ENCODE data around the gene PEX14.

The PEX14 gene

DNA sequence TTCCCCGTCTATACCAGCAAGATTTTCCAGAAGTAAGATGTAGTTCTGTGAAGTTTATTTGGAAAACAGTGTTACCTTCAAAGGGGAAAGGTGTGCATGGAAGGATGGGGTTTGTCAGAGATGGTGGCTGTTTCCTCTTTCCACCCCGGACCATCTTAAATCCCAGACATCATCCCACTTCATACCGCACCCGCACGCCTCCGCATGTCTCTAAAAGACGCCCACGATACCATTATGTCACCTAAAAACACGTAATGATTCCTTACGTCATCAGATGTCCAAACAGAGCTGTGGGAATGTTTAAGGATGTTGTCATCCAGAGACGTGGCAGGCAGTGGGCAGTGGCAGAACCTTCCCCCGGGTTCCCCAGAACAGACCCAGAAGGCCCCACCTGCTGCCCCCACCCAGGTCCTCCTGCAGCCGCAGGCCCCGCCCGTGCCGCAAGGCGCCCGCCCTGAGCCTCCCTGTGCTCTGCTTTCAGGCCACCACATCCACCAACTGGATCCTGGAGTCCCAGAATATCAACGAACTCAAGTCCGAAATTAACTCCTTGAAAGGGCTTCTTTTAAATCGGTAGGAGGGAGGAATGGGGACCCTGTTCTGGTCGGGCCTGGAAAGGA lies 152.2 kb downstream of the PEX14 start:
- no peak for DNase-seq
- H2BK12ac ChIP-seq (ENCODE audit: low read length in 2 of 2), result no peak overlapping the region
- H3K14ac ChIP-seq (ENCODE audit: low read length in 2 of 2), result no peak overlapping the region
- over 99% methylated on average over 14 of the region's 22 CpGs for WGBS
- H2BK5ac ChIP-seq (ENCODE audit: low read depth, low read length, poor library complexity, severe bottlenecking), result no peak overlapping the region
- peaks cover 28 to 81% of the 10 kb centered on the region in 2 experiments for H3K36me3 ChIP-seq (ENCODE audit: control insufficient read depth in 1 of 2, insufficient read depth in 2 of 2, low read depth in 1 of 2, low read length in 2 of 2)
- no peak overlapping the region for H2BK120ac ChIP-seq (ENCODE audit: low read depth, low read length)
- no peak overlapping the region for H2AK5ac ChIP-seq (ENCODE audit: low read length, severe bottlenecking)
- H3K4me3 ChIP-seq (ENCODE audit: insufficient read depth in 1 of 2, low read depth in 1 of 2, low read length in 2 of 2), result peak overlapping the region in 1 of 2 experiments; percentile 18
- no peak overlapping the region for H3K4ac ChIP-seq (ENCODE audit: low read depth in 1 of 2, low read length in 2 of 2)
- H3K9ac ChIP-seq (ENCODE audit: low read length), result no peak overlapping the region
- H4K91ac ChIP-seq (ENCODE audit: low read length), result no peak overlapping the region
- H3K4me2 ChIP-seq (ENCODE audit: low read length, poor library complexity, severe bottlenecking), result no peak overlapping the region
- peaks cover 4% of the 10 kb centered on the region for H3K79me1 ChIP-seq (replicated peaks; ENCODE audit: low read length, poor library complexity, severe bottlenecking)
- H2AFZ ChIP-seq (ENCODE audit: low read depth, low read length), result no peak overlapping the region
- H3K4me1 ChIP-seq (ENCODE audit: control insufficient read depth, insufficient read depth, low read depth, low read length), result peaks cover 9% of the 10 kb centered on the region
- H3K27ac ChIP-seq (ENCODE audit: low read length, poor library complexity, severe bottlenecking), result no peak overlapping the region
- H3K27me3 ChIP-seq (ENCODE audit: control insufficient read depth in 1 of 2, insufficient read depth in 1 of 2, low read length in 2 of 2), result no peaks in the 10 kb centered on the region
- H4K8ac ChIP-seq (ENCODE audit: low read length), result no peak overlapping the region
- H3K9me3 ChIP-seq (ENCODE audit: control insufficient read depth, low read length), result no peaks in the 10 kb centered on the region
- no peak overlapping the region for H2BK15ac ChIP-seq (ENCODE audit: low read depth, poor library complexity, severe bottlenecking)
- H3K18ac ChIP-seq (ENCODE audit: low read depth in 1 of 2, low read length in 2 of 2), result no peak overlapping the region
- no peak overlapping the region for H3K23ac ChIP-seq (ENCODE audit: low read length in 2 of 2)

DNA sequence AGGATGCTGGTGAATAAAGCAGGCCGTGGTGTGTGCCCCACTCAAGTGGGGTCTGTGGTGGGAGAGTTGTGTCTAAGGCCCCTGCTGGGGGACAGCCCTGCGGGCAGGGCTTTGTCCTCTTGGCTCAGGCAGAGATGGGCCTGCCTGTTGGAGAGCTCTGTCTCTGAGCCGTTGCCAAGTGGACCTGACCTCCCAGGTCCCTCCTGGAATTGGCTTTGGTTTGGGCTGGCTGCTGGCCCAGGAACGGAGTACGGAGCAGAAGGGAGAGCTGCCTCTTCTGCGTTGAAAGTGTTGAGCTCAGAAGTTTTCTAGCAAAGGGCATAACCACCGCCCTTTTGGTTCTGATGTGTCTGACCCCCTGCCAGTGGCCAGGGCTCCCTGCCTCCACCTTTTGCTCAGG lies 153.9 kb downstream of the PEX14 start:
- Histone ChIP-seq H3K4me3 (ENCODE audit: insufficient read depth in 1 of 2, low read depth in 1 of 2, low read length in 2 of 2) (no peak overlapping the region), H3K36me3 (ENCODE audit: control insufficient read depth in 1 of 2, insufficient read depth in 2 of 2, low read depth in 1 of 2, low read length in 2 of 2) (peaks cover 19 to 78% of the 10 kb centered on the region in 2 experiments), H4K8ac (ENCODE audit: low read length) (no peak overlapping the region), H4K91ac (ENCODE audit: low read length) (no peak overlapping the region), H3K9me3 (ENCODE audit: control insufficient read depth, low read length) (no peaks in the 10 kb centered on the region), H2BK12ac (ENCODE audit: low read length in 2 of 2) (no peak overlapping the region), H3K4me2 (ENCODE audit: low read length, poor library complexity, severe bottlenecking) (no peak overlapping the region), H2BK5ac (ENCODE audit: low read depth, low read length, poor library complexity, severe bottlenecking) (no peak overlapping the region), H3K79me1 (replicated peaks; ENCODE audit: low read length, poor library complexity, severe bottlenecking) (peaks cover 4% of the 10 kb centered on the region), H3K4me1 (ENCODE audit: control insufficient read depth, insufficient read depth, low read depth, low read length) (peaks cover 13% of the 10 kb centered on the region), H3K18ac (ENCODE audit: low read depth in 1 of 2, low read length in 2 of 2) (no peak overlapping the region), H3K9ac (ENCODE audit: low read length) (no peak overlapping the region), H3K23ac (ENCODE audit: low read length in 2 of 2) (no peak overlapping the region), H3K14ac (ENCODE audit: low read length in 2 of 2) (no peak overlapping the region), H2AFZ (ENCODE audit: low read depth, low read length) (no peak overlapping the region), H2BK120ac (ENCODE audit: low read depth, low read length) (no peak overlapping the region), H3K27me3 (ENCODE audit: control insufficient read depth in 1 of 2, insufficient read depth in 1 of 2, low read length in 2 of 2) (no peaks in the 10 kb centered on the region), H2AK5ac (ENCODE audit: low read length, severe bottlenecking) (no peak overlapping the region), H3K27ac (ENCODE audit: low read length, poor library complexity, severe bottlenecking) (no peak overlapping the region), H3K4ac (ENCODE audit: low read depth in 1 of 2, low read length in 2 of 2) (no peak overlapping the region), H2BK15ac (ENCODE audit: low read depth, poor library complexity, severe bottlenecking) (no peak overlapping the region)
- 97% methylated on average over 7 of the region's 7 CpGs for WGBS
- DNase-seq, result no peak

DNA sequence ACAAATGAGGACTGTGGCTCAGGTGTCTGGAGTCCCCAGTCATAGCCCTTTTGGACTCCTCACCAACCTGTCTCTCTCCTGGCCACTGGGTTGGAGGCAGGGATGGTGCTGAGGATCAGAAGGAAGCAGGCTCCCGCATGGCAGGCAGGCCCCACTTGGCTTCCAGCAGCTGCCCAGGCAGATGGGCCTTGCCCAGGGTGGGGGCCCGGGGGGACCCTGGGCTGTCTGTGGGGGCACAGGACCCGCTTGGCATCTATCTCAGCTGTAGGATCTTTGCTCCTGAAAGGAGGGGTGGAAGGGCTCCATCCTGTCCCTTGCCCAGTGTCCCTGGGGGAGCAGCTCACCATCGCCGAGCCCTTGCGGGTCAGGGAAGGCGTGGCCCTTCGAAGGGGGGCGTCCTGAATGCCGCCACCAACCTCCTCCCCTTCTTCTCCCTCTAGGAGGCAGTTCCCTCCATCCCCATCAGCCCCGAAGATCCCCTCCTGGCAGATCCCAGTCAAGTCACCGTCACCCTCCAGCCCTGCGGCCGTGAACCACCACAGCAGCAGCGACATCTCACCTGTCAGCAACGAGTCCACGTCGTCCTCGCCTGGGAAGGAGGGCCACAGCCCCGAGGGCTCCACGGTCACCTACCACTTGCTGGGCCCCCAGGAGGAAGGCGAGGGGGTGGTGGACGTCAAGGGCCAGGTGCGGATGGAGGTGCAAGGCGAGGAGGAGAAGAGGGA lies 154.5 kb downstream of the PEX14 start:
- no peak overlapping the region for H4K8ac ChIP-seq (ENCODE audit: low read length)
- H2BK12ac ChIP-seq (ENCODE audit: low read length in 2 of 2), result no peak overlapping the region
- H3K23ac ChIP-seq (ENCODE audit: low read length in 2 of 2), result no peak overlapping the region
- H3K79me1 ChIP-seq (replicated peaks; ENCODE audit: low read length, poor library complexity, severe bottlenecking), result peaks cover 4% of the 10 kb centered on the region
- H3K9ac ChIP-seq (ENCODE audit: low read length), result no peak overlapping the region
- H2AK5ac ChIP-seq (ENCODE audit: low read length, severe bottlenecking), result no peak overlapping the region
- H3K27me3 ChIP-seq (ENCODE audit: control insufficient read depth in 1 of 2, insufficient read depth in 1 of 2, low read length in 2 of 2), result no peaks in the 10 kb centered on the region
- 92% methylated on average over 20 of the region's 25 CpGs for WGBS
- H2BK15ac ChIP-seq (ENCODE audit: low read depth, poor library complexity, severe bottlenecking), result no peak overlapping the region
- no peaks in the 10 kb centered on the region for H3K9me3 ChIP-seq (ENCODE audit: control insufficient read depth, low read length)
- H3K18ac ChIP-seq (ENCODE audit: low read depth in 1 of 2, low read length in 2 of 2), result no peak overlapping the region
- no peak overlapping the region for H2AFZ ChIP-seq (ENCODE audit: low read depth, low read length)
- no peak overlapping the region for H3K4me3 ChIP-seq (ENCODE audit: insufficient read depth in 1 of 2, low read depth in 1 of 2, low read length in 2 of 2)
- H3K36me3 ChIP-seq (ENCODE audit: control insufficient read depth in 1 of 2, insufficient read depth in 2 of 2, low read depth in 1 of 2, low read length in 2 of 2), result peaks cover 13 to 76% of the 10 kb centered on the region in 2 experiments
- no peak for DNase-seq
- H3K4me1 ChIP-seq (ENCODE audit: control insufficient read depth, insufficient read depth, low read depth, low read length), result peaks cover 13% of the 10 kb centered on the region
- no peak overlapping the region for H2BK120ac ChIP-seq (ENCODE audit: low read depth, low read length)
- no peak overlapping the region for H3K4ac ChIP-seq (ENCODE audit: low read depth in 1 of 2, low read length in 2 of 2)
- no peak overlapping the region for H4K91ac ChIP-seq (ENCODE audit: low read length)
- H3K27ac ChIP-seq (ENCODE audit: low read length, poor library complexity, severe bottlenecking), result no peak overlapping the region
- H3K14ac ChIP-seq (ENCODE audit: low read length in 2 of 2), result no peak overlapping the region
- H2BK5ac ChIP-seq (ENCODE audit: low read depth, low read length, poor library complexity, severe bottlenecking), result no peak overlapping the region
- H3K4me2 ChIP-seq (ENCODE audit: low read length, poor library complexity, severe bottlenecking), result no peak overlapping the region

DNA sequence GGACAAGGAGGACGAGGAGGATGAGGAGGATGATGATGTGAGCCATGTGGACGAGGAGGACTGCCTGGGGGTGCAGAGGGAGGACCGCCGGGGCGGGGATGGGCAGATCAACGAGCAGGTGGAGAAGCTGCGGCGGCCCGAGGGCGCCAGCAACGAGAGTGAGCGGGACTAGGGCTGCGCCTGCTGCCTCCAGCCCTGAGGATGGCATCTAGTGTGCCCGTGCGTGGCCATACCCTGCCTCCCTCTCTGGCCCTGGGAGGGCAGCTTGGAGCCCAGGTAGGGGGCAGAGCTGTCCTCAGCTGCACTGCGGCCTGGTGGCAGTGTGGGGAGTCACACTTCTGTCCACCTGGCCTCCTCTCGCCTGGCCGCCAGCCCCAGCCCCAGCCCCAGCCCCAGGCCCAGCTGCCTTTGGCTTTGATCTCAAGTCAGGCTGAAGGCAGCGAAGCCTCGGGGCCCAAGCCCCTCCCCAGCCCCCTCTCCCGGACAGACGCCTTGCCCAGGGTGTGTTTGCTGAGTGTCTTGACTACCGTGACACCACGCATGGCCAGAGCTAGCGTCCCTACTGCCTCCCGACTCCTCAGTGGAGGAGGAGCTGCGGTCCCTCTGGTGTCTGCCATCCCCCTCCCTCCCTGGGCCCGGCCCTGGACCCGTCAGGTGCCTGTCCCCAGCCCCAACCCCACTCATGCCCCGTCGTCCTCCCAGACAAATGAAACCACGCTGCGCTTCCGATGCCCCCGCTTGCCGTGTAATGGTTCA lies 155.2 kb downstream of the PEX14 start:
- peaks cover 4% of the 10 kb centered on the region for H3K79me1 ChIP-seq (replicated peaks; ENCODE audit: low read length, poor library complexity, severe bottlenecking)
- H3K4me2 ChIP-seq (ENCODE audit: low read length, poor library complexity, severe bottlenecking), result no peak overlapping the region
- no peak overlapping the region for H3K4ac ChIP-seq (ENCODE audit: low read depth in 1 of 2, low read length in 2 of 2)
- H2BK15ac ChIP-seq (ENCODE audit: low read depth, poor library complexity, severe bottlenecking), result no peak overlapping the region
- no peak overlapping the region for H3K9ac ChIP-seq (ENCODE audit: low read length)
- H3K36me3 ChIP-seq (ENCODE audit: control insufficient read depth in 1 of 2, insufficient read depth in 2 of 2, low read depth in 1 of 2, low read length in 2 of 2), result peaks cover 6 to 71% of the 10 kb centered on the region in 2 experiments
- no peaks in the 10 kb centered on the region for H3K27me3 ChIP-seq (ENCODE audit: control insufficient read depth in 1 of 2, insufficient read depth in 1 of 2, low read length in 2 of 2)
- H2BK12ac ChIP-seq (ENCODE audit: low read length in 2 of 2), result no peak overlapping the region
- H2BK5ac ChIP-seq (ENCODE audit: low read depth, low read length, poor library complexity, severe bottlenecking), result no peak overlapping the region
- H3K4me3 ChIP-seq (ENCODE audit: insufficient read depth in 1 of 2, low read depth in 1 of 2, low read length in 2 of 2), result no peak overlapping the region
- no peak overlapping the region for H4K8ac ChIP-seq (ENCODE audit: low read length)
- peaks cover 17% of the 10 kb centered on the region for H3K4me1 ChIP-seq (ENCODE audit: control insufficient read depth, insufficient read depth, low read depth, low read length)
- WGBS, result 94% methylated on average over 36 of the region's 36 CpGs
- no peak overlapping the region for H3K18ac ChIP-seq (ENCODE audit: low read depth in 1 of 2, low read length in 2 of 2)
- no peak overlapping the region for H3K23ac ChIP-seq (ENCODE audit: low read length in 2 of 2)
- no peak overlapping the region for H2AFZ ChIP-seq (ENCODE audit: low read depth, low read length)
- H2BK120ac ChIP-seq (ENCODE audit: low read depth, low read length), result no peak overlapping the region
- no peak for DNase-seq
- no peak overlapping the region for H3K14ac ChIP-seq (ENCODE audit: low read length in 2 of 2)
- no peaks in the 10 kb centered on the region for H3K9me3 ChIP-seq (ENCODE audit: control insufficient read depth, low read length)
- H4K91ac ChIP-seq (ENCODE audit: low read length), result no peak overlapping the region
- H2AK5ac ChIP-seq (ENCODE audit: low read length, severe bottlenecking), result no peak overlapping the region
- H3K27ac ChIP-seq (ENCODE audit: low read length, poor library complexity, severe bottlenecking), result no peak overlapping the region

Data from mesenchymal stem cell (in vitro differentiated cells and primary cell).